OCI-LY7 (cell line): ENCODE results near the gene TFEB.

Experiments
- CTCF ChIP-seq: fragments of 200-600 bp; sonication (generic); conservative IDR thresholded peaks from 2 replicates; pipeline ENCODE4 v1.5.1; 2014; ENCODE audit warnings: mild to moderate bottlenecking, antibody characterized with exemption, low read length, moderate library complexity, mixed read lengths
- EZH2phosphoT487 ChIP-seq: fragments of 200-600 bp; sonication (generic); IDR thresholded peaks from 2 replicates; pipeline ENCODE4 v1.6.1; 2018; ENCODE audit warnings: low read depth, borderline replicate concordance, mild to moderate bottlenecking, mixed run types, antibody characterized with exemption, low read length, moderate library complexity, mixed read lengths

- TF ChIP-seq CTCF (no peak), EZH2phosphoT487 (no peak)
These were observed 3.6 kb upstream of the TFEB start for GRCh38 chr6:41739041-41739440.
